ENCODE results near the gene KCNH1.

The KCNH1 gene, protein sequence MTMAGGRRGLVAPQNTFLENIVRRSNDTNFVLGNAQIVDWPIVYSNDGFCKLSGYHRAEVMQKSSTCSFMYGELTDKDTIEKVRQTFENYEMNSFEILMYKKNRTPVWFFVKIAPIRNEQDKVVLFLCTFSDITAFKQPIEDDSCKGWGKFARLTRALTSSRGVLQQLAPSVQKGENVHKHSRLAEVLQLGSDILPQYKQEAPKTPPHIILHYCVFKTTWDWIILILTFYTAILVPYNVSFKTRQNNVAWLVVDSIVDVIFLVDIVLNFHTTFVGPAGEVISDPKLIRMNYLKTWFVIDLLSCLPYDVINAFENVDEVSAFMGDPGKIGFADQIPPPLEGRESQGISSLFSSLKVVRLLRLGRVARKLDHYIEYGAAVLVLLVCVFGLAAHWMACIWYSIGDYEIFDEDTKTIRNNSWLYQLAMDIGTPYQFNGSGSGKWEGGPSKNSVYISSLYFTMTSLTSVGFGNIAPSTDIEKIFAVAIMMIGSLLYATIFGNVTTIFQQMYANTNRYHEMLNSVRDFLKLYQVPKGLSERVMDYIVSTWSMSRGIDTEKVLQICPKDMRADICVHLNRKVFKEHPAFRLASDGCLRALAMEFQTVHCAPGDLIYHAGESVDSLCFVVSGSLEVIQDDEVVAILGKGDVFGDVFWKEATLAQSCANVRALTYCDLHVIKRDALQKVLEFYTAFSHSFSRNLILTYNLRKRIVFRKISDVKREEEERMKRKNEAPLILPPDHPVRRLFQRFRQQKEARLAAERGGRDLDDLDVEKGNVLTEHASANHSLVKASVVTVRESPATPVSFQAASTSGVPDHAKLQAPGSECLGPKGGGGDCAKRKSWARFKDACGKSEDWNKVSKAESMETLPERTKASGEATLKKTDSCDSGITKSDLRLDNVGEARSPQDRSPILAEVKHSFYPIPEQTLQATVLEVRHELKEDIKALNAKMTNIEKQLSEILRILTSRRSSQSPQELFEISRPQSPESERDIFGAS
- total RNA-seq = 0 reads per million in 3 donors

DNA sequence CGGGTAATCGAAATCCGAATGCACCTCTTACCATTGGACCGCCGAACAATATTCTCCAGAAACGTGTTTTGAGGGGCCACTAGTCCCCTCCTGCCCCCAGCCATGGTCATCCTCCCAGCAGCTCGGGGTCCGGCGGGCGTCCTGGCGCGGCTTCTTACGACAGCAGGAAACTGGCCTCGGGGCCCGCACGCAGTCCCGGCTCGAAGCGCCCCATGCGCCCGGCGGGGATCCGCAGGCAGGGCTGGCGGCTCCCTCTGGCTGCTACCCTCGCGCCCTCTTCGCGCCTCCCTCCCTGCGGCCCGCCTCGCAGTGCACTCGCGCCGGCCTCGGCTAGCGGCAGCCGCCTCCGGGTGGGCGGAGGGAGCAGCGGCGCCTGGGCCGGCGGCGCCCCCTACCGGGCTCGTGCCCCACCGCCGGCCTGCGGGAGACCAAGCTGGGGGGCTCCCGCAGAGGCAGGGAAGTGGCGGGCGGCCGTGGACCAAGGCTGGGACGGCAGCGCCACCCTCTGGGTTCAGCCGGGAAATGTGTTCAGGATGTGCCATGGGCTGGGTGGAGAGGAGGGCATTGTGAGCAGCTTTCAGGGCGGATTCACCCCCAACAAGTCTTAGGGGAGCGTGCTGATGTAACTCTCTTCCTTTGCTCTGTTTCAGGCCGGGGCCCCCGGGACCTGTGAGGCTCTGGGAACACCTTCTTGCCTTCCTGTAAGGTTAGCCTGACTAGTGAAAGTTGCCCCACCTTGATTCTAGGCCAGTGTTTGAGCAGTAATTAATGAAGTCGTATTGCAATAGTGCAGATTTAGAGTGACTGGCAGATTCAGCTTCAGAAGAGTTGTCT, at the start of gene KCNH1:
Gene KCNH1, minus strand, starts transcription at position 313 of the 834 bp plus-strand sequence. Its CDS starts 203 bp downstream, at position 110.
- no peaks in the 10 kb centered on the region for H3K9me3 ChIP-seq (ENCODE audit: control insufficient read depth, low read length)
- no peak within 1 kb of the TSS for H3K27ac ChIP-seq (ENCODE audit: insufficient read depth, low read length, poor library complexity, severe bottlenecking)
- peaks cover 11% of the 10 kb centered on the region for H3K27me3 ChIP-seq (replicated peaks; ENCODE audit: control insufficient read depth, insufficient read depth, low read length, poor library complexity, severe bottlenecking)
- H3K4me3 ChIP-seq (ENCODE audit: insufficient read depth, low read depth, low read length, poor library complexity, severe bottlenecking) = peak within 1 kb of the TSS; percentile 56
- H3K36me3 ChIP-seq (ENCODE audit: control insufficient read depth, insufficient read depth, low read length) = no peaks in the 10 kb centered on the region
- H3K4me1 ChIP-seq (ENCODE audit: control insufficient read depth, insufficient read depth, low read length, poor library complexity, severe bottlenecking) = peaks cover 8% of the 10 kb centered on the region
- DNase-seq = peak; percentile 38 to 49 (median 46)

DNA sequence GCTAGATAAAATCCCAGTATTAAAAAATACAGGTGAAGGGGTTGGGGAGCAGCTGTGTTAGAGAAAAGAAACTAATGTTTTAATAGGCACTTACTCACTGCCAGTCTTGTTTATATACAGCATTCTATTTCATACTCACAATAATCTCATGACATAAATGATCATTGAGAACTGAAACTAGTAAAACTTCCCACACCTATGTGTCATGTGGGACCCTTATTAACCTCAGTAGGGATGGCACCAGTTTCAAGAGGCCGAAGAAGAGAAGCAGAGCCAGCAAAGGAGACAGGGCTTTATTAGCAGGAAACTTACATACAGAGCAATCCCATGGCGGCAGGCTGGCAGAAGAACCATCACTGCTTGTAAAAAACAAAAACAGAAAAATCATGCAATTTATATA, 48.8 kb upstream of the KCNH1 start:
- H3K27me3 ChIP-seq (replicated peaks; ENCODE audit: control insufficient read depth, insufficient read depth, low read length, poor library complexity, severe bottlenecking) = no peaks in the 10 kb centered on the region
- H3K9me3 ChIP-seq (ENCODE audit: control insufficient read depth, low read length) = no peaks in the 10 kb centered on the region
- no peaks in the 10 kb centered on the region for H3K36me3 ChIP-seq (ENCODE audit: control insufficient read depth, insufficient read depth, low read length)
- no peak for DNase-seq
- H3K4me1 ChIP-seq (ENCODE audit: control insufficient read depth, insufficient read depth, low read length, poor library complexity, severe bottlenecking) = no peaks in the 10 kb centered on the region
- H3K27ac ChIP-seq (ENCODE audit: insufficient read depth, low read length, poor library complexity, severe bottlenecking) = no peak overlapping the region
- H3K4me3 ChIP-seq (ENCODE audit: insufficient read depth, low read depth, low read length, poor library complexity, severe bottlenecking) = no peak overlapping the region

DNA sequence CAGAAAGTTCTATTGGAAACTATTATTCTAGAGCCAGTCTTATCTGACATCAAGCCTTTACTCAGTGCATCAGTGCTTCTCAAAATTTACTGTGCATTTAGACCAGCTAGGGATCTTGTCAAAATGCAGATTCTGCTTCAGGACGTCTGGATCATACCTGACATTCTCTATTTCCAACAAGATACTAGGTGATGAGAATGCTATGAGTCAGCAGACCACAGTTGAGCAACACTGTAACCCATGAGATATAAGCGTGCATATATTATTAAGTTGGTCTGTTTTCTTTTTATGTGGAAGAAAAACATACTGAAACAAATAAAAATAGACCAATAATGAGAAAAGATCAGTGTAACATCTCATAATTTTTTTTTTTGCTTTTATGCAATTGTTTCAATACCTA, 40.4 kb upstream of the KCNH1 start:
- DNase-seq = no peak
- H3K27ac ChIP-seq (ENCODE audit: insufficient read depth, low read length, poor library complexity, severe bottlenecking) = no peak overlapping the region
- H3K4me1 ChIP-seq (ENCODE audit: control insufficient read depth, insufficient read depth, low read length, poor library complexity, severe bottlenecking) = no peaks in the 10 kb centered on the region
- no peaks in the 10 kb centered on the region for H3K27me3 ChIP-seq (replicated peaks; ENCODE audit: control insufficient read depth, insufficient read depth, low read length, poor library complexity, severe bottlenecking)
- no peak overlapping the region for H3K4me3 ChIP-seq (ENCODE audit: insufficient read depth, low read depth, low read length, poor library complexity, severe bottlenecking)
- H3K36me3 ChIP-seq (ENCODE audit: control insufficient read depth, insufficient read depth, low read length) = no peaks in the 10 kb centered on the region
- H3K9me3 ChIP-seq (ENCODE audit: control insufficient read depth, low read length) = no peaks in the 10 kb centered on the region

DNA sequence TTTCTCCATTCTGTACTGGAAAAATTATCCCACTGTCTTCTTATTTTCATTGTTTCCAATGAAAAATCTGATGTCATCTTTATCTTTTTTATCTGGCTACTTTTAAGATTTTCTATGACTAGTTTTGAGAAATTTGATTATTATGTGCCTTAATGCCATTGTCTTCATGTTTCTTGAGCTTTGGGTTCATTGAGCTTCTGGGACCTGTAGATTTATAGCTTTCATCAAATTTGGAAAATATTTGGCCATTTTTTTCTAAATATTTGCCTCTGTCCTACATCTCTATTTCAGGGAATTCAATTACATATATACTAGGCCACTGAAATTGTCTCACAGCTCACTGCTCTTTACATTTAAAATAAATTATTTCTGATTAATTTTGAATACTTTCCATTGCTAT, 38.7 kb upstream of the KCNH1 start:
- H3K9me3 ChIP-seq (ENCODE audit: control insufficient read depth, low read length) = no peaks in the 10 kb centered on the region
- H3K4me1 ChIP-seq (ENCODE audit: control insufficient read depth, insufficient read depth, low read length, poor library complexity, severe bottlenecking) = no peaks in the 10 kb centered on the region
- H3K27me3 ChIP-seq (replicated peaks; ENCODE audit: control insufficient read depth, insufficient read depth, low read length, poor library complexity, severe bottlenecking) = no peaks in the 10 kb centered on the region
- H3K36me3 ChIP-seq (ENCODE audit: control insufficient read depth, insufficient read depth, low read length) = no peaks in the 10 kb centered on the region
- H3K27ac ChIP-seq (ENCODE audit: insufficient read depth, low read length, poor library complexity, severe bottlenecking) = no peak overlapping the region
- no peak overlapping the region for H3K4me3 ChIP-seq (ENCODE audit: insufficient read depth, low read depth, low read length, poor library complexity, severe bottlenecking)
- DNase-seq = no peak

DNA sequence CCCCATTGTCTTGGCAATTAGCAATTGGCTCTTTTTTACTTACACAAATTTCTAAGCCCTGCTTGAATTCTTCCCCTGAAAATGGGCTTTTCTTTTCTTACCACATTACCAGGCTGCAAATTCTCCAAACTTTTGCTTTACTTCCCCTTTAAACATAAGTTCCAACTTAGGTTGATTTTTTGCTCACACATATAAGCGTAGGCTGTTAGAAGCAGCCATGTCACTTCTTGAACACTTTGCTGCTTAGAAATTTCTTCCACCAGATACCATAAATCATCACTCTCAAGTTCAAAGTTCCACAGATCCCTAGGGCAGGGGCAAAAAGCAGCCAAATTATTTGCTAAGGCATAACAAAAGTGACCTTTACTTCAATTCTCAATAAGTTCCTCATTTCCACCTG, 35.4 kb upstream of the KCNH1 start:
- no peak for DNase-seq

DNA sequence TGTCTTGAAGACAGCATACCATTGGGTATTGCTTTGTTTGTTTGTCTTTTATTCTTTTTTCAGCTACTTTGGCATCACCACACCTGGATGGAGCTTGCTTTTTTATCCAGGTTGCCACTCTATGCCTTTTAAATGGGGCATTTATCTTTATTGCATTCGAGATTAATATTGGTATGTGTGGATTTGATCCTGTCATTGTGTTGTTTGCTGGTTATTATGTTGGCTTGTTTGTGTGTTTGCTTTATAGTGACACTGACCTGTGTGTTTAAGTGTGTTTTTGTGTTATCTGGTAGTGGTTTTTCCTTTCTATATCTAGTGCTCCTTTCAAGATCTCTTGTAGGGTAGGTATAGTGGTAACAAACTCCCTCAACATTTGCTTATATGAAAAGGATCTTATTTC, 24.9 kb upstream of the KCNH1 start:
- Histone ChIP-seq H3K27ac (ENCODE audit: insufficient read depth, low read length, poor library complexity, severe bottlenecking) (no peak overlapping the region), H3K27me3 (replicated peaks; ENCODE audit: control insufficient read depth, insufficient read depth, low read length, poor library complexity, severe bottlenecking) (no peaks in the 10 kb centered on the region), H3K4me1 (ENCODE audit: control insufficient read depth, insufficient read depth, low read length, poor library complexity, severe bottlenecking) (no peaks in the 10 kb centered on the region), H3K36me3 (ENCODE audit: control insufficient read depth, insufficient read depth, low read length) (no peaks in the 10 kb centered on the region), H3K9me3 (ENCODE audit: control insufficient read depth, low read length) (no peaks in the 10 kb centered on the region), H3K4me3 (ENCODE audit: insufficient read depth, low read depth, low read length, poor library complexity, severe bottlenecking) (no peak overlapping the region)
- DNase-seq = no peak

More for the DNA sequence above, 35.4 kb upstream of the KCNH1 start:
- H3K4me3 ChIP-seq (ENCODE audit: insufficient read depth, low read depth, low read length, poor library complexity, severe bottlenecking) = no peak overlapping the region
- H3K4me1 ChIP-seq (ENCODE audit: control insufficient read depth, insufficient read depth, low read length, poor library complexity, severe bottlenecking) = no peaks in the 10 kb centered on the region
- H3K27ac ChIP-seq (ENCODE audit: insufficient read depth, low read length, poor library complexity, severe bottlenecking) = no peak overlapping the region
- H3K27me3 ChIP-seq (replicated peaks; ENCODE audit: control insufficient read depth, insufficient read depth, low read length, poor library complexity, severe bottlenecking) = no peaks in the 10 kb centered on the region
- H3K36me3 ChIP-seq (ENCODE audit: control insufficient read depth, insufficient read depth, low read length) = no peaks in the 10 kb centered on the region
- H3K9me3 ChIP-seq (ENCODE audit: control insufficient read depth, low read length) = no peaks in the 10 kb centered on the region

DNA sequence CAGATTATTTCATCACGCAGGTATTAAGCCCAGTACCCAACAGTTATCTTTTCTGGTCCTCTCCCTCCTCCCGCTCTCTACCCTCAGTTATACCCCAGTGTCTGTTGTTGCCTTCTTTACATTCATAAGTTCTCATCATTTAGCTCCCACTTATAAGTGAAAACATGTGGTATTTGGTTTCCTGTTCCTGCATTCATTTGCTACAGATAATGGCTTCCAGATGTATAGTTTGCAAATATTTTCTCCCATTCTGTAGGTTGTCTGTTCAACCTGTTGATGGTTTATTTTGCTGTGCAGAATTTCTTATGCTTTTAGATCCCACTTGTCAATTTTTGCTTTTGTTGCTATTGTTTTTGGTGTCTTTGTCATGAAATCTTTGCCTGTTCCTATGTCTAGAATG, 21.1 kb upstream of the KCNH1 start:
- H3K36me3 ChIP-seq (ENCODE audit: control insufficient read depth, insufficient read depth, low read length) = no peaks in the 10 kb centered on the region
- H3K27ac ChIP-seq (ENCODE audit: insufficient read depth, low read length, poor library complexity, severe bottlenecking) = no peak overlapping the region
- no peak for DNase-seq
- H3K4me1 ChIP-seq (ENCODE audit: control insufficient read depth, insufficient read depth, low read length, poor library complexity, severe bottlenecking) = no peaks in the 10 kb centered on the region
- H3K27me3 ChIP-seq (replicated peaks; ENCODE audit: control insufficient read depth, insufficient read depth, low read length, poor library complexity, severe bottlenecking) = no peaks in the 10 kb centered on the region
- H3K4me3 ChIP-seq (ENCODE audit: insufficient read depth, low read depth, low read length, poor library complexity, severe bottlenecking) = no peak overlapping the region
- no peaks in the 10 kb centered on the region for H3K9me3 ChIP-seq (ENCODE audit: control insufficient read depth, low read length)

DNA sequence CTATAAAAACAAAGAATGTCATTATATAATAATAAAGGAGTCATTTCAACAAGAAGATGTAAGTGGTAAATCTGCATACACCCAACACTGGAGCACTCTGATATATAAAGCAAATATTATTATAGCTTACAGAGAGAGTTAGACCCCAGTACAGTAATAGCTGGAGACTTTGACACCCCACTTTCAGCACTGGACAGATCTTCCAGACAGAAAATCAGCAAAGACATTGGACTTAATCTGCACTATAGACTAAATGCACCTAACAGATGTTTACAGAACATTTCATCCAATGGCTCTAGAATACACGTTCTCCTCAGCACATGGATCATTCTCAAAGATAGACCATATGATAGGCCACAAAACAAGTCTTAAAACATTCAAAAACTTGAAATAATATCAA, 20.0 kb upstream of the KCNH1 start:
- no peaks in the 10 kb centered on the region for H3K36me3 ChIP-seq (ENCODE audit: control insufficient read depth, insufficient read depth, low read length)
- H3K9me3 ChIP-seq (ENCODE audit: control insufficient read depth, low read length) = no peaks in the 10 kb centered on the region
- no peaks in the 10 kb centered on the region for H3K4me1 ChIP-seq (ENCODE audit: control insufficient read depth, insufficient read depth, low read length, poor library complexity, severe bottlenecking)
- no peak overlapping the region for H3K27ac ChIP-seq (ENCODE audit: insufficient read depth, low read length, poor library complexity, severe bottlenecking)
- no peaks in the 10 kb centered on the region for H3K27me3 ChIP-seq (replicated peaks; ENCODE audit: control insufficient read depth, insufficient read depth, low read length, poor library complexity, severe bottlenecking)
- DNase-seq = no peak
- no peak overlapping the region for H3K4me3 ChIP-seq (ENCODE audit: insufficient read depth, low read depth, low read length, poor library complexity, severe bottlenecking)

DNA sequence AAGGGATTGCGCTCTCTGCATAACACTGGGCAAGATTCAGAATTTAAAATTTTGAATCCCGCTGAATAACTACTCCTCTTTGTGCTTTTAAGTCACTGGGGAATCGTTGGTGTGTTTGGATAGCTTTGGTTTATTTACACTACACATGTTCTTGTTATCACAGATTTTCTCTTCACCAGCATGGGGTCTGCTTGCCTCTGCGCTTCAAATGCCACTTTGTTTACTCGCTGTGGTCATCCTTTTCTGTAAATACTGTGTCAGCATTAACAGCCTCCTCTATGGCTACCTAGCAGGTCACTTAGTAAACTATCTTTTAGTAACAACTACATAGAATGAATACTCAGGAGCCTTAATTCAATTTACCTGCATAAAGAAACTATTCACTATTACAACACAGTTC, 14.4 kb upstream of the KCNH1 start:
- no peak overlapping the region for H3K4me3 ChIP-seq (ENCODE audit: insufficient read depth, low read depth, low read length, poor library complexity, severe bottlenecking)
- DNase-seq = no peak
- no peaks in the 10 kb centered on the region for H3K36me3 ChIP-seq (ENCODE audit: control insufficient read depth, insufficient read depth, low read length)
- no peaks in the 10 kb centered on the region for H3K27me3 ChIP-seq (replicated peaks; ENCODE audit: control insufficient read depth, insufficient read depth, low read length, poor library complexity, severe bottlenecking)
- H3K9me3 ChIP-seq (ENCODE audit: control insufficient read depth, low read length) = no peaks in the 10 kb centered on the region
- no peak overlapping the region for H3K27ac ChIP-seq (ENCODE audit: insufficient read depth, low read length, poor library complexity, severe bottlenecking)
- no peaks in the 10 kb centered on the region for H3K4me1 ChIP-seq (ENCODE audit: control insufficient read depth, insufficient read depth, low read length, poor library complexity, severe bottlenecking)
